ENCODE measurements around the gene TTC21A.

- TF ChIP-seq, protein P1, sequence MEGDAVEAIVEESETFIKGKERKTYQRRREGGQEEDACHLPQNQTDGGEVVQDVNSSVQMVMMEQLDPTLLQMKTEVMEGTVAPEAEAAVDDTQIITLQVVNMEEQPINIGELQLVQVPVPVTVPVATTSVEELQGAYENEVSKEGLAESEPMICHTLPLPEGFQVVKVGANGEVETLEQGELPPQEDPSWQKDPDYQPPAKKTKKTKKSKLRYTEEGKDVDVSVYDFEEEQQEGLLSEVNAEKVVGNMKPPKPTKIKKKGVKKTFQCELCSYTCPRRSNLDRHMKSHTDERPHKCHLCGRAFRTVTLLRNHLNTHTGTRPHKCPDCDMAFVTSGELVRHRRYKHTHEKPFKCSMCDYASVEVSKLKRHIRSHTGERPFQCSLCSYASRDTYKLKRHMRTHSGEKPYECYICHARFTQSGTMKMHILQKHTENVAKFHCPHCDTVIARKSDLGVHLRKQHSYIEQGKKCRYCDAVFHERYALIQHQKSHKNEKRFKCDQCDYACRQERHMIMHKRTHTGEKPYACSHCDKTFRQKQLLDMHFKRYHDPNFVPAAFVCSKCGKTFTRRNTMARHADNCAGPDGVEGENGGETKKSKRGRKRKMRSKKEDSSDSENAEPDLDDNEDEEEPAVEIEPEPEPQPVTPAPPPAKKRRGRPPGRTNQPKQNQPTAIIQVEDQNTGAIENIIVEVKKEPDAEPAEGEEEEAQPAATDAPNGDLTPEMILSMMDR (conservative IDR thresholded peaks at IDR 0.05 in 1 of 2, IDR thresholded peaks at IDR 0.05 in 1 of 2; ENCODE audit: low read depth in 1 of 2, low read length in 2 of 2) = no peak
- no peak for TF ChIP-seq EZH2 (IDR thresholded peaks at IDR 0.05; ENCODE audit: low read length, missing control alignments)
These were observed 27.5 kb upstream of the TTC21A start for GRCh38 chr3:39080026-39080425.

Measured in fibroblast of lung (primary cell).